Mesangial cell (primary cell): ENCODE data around the gene HNRNPK. TPM values are rescaled to one million over a fixed set of nuclear protein-coding genes. Genes with fewer than 3 reads are reported as not detected.

ENCODE experiments used
- total RNA-seq: library from RNA; depleted of rRNA; stranded (reverse); fragments of >200 nt; gene quantifications from 2 replicates; pipeline ENCODE4 v1.2.3, GENCODE V29; 2015

The HNRNPK gene
- total RNA-seq = 504 and 612 TPM in 2 replicates

DNA sequence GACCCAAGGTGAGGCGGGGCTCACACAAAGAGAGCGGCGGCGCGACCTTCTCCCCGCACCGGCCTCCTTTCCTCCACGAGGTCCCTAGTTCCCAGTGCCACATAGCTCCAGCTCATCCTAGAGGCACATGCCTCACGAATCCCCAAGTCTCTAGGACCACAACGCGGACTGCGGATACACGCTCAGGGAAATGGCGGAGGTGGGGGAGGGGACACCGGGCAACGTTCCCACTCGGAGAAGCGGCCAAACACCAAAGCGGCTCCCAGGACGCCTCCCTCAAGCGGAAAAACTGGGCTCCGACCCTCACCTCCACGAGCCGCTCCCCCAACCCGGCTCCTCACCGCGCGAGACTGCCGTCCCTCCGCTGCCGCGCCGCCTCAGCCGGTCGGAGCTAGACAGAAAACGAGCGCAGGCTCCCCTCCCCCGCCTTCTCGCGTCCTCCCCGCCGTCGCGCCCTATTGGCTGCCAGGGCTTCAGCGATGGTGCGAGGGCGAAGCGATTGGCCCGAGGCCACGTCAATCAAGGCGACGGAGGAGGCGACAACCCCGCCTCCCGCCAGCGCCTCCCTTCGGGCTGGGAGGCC lies at the start of gene HNRNPK:
Gene HNRNPK (minus strand): TSS at position 404 of the 583 bp plus-strand sequence. CDS start 1,963 bp downstream, outside the sequence.

GRCh38 chr9:83980395-83981125 lies 545 bp upstream of the HNRNPK start, which contains the start of gene RMI1:
RMI1 (plus strand) TSS chr9:83980805; CDS start chr9:84000987, 20,182 bp downstream.

DNA sequence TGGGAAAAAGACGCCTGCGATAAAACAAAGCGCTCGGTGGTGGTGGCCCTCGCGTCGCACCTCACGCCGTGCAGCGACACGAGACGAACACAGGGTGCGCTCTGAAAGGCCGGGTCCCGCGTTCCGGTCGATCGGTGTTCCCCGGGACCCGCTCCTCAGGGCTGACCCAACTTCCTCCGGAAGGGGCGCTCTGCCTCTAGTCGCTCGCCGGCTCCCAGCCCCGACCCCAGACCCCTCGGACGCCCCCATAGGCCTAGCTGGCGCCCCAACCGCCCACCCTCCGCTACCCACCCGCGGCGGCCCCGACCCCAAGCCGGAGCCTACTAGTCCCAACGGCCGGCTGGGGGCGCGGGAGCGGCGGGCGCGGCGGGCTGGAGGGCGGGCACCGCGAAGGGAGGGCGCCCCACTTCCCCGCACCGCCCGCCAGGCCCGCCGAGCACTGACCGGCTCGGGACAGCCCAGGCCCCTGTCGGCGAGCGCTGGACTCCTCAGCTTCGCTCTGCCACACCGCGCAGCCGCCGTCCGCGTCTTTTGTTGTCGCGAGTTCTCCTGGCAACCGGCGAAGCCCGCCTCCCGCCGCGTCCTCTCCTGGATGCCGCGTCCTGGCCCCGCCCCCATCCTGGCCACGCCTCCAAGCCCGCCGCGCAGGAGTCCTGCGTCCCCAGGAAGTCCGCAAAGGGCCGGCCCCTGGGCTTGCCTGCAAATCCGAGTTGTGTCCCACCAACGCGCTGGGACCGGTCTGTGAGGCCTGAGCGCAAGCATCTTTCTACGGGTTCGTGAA lies 58.9 kb downstream of the HNRNPK start, which contains the start of gene KIF27:
Gene KIF27 (minus strand): TSS at position 506 of the 781 bp plus-strand sequence. CDS start 5,841 bp downstream, outside the sequence.

Other genes with a start within 250 kb of the HNRNPK start
- gene GKAP1, start 162.4 kb downstream of the HNRNPK start, total RNA-seq = 0.49 and 0.51 TPM in 2 replicates
- 1.1 and 1.4 TPM in 2 replicates for gene KIF27, start 58.8 kb downstream of the HNRNPK start, total RNA-seq
- 1.5 and 7.5 TPM in 2 replicates for gene RMI1, start 590 bp upstream of the HNRNPK start, total RNA-seq